Right lobe of liver (tissue), 4 donors: ENCODE results near the gene CRB1.

ENCODE experiments used
- POLR2A ChIP-seq: fragments of 450-650 bp; IDR thresholded peaks from one replicate; pipeline ENCODE4 v1.6.1; 2017; ENCODE audit warnings: antibody characterized with exemption, mild to moderate bottlenecking
- TF ChIP-seq, protein P1 (sequence below), 4 donors: fragments of 200-600 bp in 3 of 4; fragments of 450-650 bp in 1 of 4; IDR thresholded peaks; one replicate each; pipeline versions ENCODE4 v1.5.1 to v1.8.0; 2016 to 2022; ENCODE audit warnings: antibody characterized with exemption in 4 of 4, mild to moderate bottlenecking in 2 of 4
- donor health status: DM: no; HTN: no; CAD: no.
- donor health status: DM: no; HTN: no; CAD: no.
- donor health status: DM: no; HTN: yes; CAD: no.

DNA sequence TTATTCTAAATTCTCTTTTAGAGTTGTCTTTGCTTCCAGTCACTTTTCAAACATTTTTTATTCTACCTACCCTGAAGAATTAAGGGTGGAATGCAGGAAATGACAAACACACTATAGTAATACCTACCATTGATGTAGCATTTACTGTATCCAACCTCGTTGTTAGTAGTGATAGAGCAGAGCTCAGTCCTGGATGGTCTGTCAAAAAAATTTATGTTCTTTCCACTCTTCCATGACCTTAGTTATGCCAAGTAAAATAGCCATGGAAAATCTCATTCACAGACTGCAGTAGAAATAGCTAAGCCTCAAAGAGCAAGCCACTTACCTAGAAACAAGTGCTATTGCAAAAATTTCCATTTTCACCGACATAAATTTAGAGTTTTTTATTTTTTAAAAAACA lies 74.6 kb downstream of the CRB1 start:
- TF ChIP-seq, protein P1, sequence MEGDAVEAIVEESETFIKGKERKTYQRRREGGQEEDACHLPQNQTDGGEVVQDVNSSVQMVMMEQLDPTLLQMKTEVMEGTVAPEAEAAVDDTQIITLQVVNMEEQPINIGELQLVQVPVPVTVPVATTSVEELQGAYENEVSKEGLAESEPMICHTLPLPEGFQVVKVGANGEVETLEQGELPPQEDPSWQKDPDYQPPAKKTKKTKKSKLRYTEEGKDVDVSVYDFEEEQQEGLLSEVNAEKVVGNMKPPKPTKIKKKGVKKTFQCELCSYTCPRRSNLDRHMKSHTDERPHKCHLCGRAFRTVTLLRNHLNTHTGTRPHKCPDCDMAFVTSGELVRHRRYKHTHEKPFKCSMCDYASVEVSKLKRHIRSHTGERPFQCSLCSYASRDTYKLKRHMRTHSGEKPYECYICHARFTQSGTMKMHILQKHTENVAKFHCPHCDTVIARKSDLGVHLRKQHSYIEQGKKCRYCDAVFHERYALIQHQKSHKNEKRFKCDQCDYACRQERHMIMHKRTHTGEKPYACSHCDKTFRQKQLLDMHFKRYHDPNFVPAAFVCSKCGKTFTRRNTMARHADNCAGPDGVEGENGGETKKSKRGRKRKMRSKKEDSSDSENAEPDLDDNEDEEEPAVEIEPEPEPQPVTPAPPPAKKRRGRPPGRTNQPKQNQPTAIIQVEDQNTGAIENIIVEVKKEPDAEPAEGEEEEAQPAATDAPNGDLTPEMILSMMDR (IDR thresholded peaks at IDR 0.05): no peak
- no peak for TF ChIP-seq POLR2A
